ENCODE measurements around the gene FBXW8.

- TF ChIP-seq CTCF (IDR thresholded peaks at IDR 0.05 in 4 of 5, conservative IDR thresholded peaks at IDR 0.05 in 1 of 5): no peak
- no peak for TF ChIP-seq POLR2A (IDR thresholded peaks at IDR 0.05)
These were observed 488 bp upstream of the FBXW8 start for GRCh38 chr12:116910280-116910644.
